ENCODE results near the gene ABCB8.

ABCB8 gene

DNA sequence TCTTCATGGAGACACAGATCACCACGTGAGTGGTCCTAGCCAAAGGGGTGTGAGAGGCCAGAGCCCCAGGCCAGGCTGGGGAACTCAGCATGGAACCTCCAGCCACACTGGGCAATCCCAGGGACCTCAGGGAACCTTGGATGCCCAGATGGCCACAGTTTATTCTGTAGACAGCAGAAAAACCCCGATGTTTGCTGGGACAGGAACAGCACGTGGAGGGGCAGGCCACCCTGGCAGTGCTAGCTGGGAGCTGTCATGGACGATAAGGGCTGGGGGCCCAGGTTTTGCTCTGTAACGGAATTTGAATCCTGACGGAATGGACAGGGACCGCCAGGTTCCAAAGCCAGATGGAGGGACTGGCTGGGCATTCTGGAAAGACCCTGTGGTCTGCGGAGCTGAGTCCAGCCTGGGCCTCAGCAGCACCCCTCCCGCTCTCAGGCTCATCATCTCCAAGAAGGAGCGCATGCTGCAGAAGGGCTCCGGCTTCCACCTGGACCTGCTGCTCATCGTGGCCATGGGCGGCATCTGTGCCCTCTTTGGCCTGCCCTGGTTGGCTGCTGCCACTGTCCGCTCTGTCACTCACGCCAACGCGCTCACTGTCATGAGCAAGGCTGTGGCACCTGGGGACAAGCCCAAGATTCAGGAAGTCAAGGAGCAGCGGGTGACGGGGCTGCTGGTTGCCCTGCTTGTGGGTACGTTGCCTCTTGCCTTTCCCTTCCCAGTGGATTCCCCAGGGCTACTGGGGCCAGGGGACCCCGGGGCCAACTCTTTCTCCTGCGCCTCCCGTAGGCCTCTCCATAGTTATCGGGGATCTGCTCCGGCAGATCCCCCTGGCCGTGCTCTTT lies 46.8 kb downstream of the ABCB8 start:
- DNase-seq (ENCODE audit: low read depth in 2 of 2) = no peak

DNA sequence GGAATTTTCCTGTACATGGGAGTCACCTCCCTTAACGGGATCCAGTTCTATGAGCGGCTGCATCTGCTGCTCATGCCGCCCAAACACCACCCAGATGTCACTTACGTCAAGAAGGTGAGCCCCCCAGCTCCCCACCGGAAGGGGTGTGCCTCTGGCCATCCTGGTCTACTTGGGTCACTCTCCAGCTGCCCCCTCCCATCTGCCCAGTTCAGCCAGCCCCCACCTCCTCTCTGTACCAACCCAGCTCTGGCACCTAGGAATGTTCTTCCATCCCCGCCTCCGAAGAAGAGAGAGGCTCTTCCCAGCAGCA lies 47.4 kb downstream of the ABCB8 start:
- no peak for DNase-seq (ENCODE audit: low read depth in 2 of 2)

DNA sequence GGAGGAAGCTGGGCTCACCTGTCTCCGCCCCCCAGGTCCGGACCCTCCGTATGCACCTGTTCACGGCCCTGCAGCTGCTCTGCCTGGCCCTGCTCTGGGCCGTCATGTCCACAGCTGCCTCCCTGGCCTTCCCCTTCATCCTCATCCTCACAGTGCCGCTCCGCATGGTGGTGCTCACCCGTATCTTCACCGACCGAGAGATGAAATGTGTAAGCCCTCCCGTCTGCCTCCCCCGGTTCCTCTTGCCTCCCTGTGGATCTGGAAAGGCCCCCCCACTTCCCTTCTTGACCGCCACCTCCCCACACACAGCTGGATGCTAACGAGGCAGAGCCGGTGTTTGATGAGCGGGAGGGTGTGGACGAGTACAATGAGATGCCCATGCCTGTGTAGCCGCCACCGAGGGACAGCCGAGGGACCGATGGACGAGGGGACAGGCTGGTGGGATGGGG lies 47.8 kb downstream of the ABCB8 start:
- DNase-seq (ENCODE audit: low read depth in 2 of 2) = no peak

DNA sequence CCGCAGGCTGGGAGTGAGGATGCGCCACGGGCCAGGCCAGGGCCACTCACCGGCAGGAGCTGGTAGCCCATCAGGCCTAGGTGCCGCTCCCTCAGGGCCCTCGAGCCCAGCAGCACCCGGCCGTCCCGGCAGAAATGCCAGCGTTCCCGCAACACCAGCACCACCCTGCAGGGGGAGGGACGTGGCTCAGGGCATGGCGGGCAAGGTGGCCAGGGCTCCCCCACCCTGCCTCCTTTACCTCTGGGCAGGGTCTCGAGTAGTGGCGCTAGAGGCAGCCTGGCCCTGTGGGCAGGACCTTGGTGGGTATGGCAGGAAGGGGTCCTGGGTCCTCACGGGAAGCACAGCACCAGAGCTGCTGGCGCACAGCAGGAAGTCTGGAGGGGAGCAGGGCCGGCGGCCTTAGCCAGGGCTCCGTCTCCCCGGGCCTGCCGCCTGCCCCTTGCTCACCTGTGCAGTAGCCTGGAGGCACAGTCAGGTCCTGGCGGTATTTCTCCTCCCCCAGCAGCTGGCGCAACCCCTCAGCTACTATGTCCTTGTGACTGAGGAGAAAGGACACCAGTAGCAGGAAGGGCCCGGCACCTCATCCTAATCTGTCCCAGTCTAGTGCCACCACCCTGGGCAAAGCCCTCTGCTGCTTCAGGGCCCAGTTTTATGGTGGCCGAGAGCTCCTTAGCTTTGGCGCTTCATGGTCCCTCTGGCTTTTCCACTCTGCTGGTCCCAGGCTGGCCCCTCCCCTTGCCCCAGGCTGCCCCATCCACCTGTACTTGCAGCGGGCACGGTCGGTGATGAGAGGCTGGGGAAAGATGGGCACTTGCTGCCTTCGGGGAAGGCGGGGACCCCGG lies 48.8 kb downstream of the ABCB8 start:
- DNase-seq (ENCODE audit: low read depth in 2 of 2) = no peak

DNA sequence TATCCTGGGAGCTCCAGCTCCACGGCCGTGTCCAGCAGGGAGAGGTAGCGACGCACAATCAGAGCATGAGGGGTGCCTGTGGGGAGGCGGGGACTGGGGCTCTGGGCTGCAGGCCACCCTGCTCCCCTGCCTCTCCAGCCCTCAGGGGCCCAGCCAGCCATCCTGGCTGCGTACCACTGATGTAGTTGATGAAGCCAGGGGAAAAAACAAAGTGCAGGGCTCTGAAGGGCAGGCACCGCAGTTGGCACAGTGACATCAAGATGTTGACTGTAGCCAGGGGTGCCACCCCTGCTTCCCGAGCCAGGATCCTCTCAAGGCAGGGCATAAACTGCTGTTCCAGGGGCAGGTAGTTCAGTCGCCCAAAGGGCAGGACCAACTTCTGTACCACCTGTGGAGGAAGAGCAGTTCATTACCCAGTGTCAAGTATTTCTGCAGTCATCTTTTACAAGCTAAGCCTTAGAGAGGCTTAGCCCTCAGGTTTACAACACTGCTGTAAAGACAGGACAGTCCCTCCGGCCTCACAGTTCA lies 49.5 kb downstream of the ABCB8 start:
- DNase-seq (ENCODE audit: low read depth in 2 of 2) = no peak

DNA sequence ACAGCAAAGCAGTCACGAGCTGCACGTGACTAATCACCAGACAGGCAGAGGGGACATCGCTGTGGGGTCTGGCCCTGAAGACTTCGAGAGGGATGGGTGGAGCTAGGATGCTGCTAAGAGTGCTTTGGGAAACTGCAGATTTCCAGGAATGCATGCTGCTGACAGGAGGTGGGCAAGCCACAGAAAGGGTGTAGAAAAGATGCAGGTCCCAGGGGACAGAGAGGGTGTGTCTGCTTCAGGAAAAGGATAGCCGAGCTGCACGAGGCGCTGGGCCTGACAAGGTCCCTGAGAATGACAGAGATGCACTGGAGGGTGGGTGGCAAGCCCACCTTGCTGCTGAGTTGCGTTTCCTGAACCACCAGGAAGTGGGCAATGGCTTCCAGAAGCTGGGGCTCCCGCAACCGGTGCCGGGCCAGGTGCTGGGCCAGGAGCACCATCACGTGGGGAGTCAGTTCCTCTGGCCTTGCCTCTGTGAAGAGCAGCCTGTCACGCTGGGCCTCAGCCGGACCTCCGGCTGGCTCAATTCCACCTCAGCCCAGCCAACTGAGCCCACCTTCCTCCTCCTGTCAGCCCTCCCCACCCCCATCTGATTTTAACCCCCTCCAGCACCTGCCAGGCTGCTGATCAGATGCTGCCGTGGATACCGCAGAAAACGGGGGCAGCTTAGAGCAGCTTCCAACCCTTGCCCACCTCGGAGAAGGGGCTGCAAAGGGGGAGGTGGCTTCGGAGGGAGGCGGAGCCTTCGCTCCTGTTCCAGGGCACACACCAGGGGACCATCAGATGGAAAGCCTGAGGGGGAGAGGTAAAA lies 50.2 kb downstream of the ABCB8 start:
- no peak for DNase-seq (ENCODE audit: low read depth in 2 of 2)

DNA sequence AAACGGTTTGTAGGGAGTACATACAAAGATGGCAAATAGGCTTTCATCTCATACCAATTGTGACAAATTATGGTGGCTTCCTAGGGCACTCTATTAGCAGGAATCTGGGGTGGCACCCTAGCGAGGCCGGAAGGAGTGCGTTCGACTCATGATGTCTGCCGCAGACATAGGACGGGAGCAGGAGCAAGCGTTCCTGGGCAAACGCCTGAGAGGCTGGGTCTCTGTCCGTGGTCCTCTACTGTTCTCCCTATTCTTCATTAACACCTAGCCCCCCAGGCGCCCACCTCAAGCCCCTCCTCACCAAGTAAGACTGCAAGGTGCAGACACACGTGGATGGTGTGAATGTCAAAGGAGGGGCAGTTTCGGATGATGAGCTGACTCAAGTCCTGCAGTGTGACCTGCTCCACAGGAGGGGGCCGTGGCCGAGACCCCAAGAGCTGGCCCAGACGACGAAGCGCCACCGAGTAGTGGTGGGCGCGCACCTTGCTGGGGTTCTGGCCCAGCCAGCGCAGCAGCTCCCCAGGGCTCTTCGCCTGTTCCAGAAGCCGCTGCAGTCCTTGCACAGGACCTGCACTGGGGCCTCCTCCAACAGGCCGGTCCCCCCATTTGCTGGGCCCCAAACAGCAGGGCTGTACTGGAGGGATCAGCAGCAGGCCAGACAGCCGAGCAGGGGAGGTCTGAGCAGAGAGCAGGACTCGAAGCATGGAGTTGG lies 51.1 kb downstream of the ABCB8 start:
- DNase-seq (ENCODE audit: low read depth in 2 of 2) = no peak

DNA sequence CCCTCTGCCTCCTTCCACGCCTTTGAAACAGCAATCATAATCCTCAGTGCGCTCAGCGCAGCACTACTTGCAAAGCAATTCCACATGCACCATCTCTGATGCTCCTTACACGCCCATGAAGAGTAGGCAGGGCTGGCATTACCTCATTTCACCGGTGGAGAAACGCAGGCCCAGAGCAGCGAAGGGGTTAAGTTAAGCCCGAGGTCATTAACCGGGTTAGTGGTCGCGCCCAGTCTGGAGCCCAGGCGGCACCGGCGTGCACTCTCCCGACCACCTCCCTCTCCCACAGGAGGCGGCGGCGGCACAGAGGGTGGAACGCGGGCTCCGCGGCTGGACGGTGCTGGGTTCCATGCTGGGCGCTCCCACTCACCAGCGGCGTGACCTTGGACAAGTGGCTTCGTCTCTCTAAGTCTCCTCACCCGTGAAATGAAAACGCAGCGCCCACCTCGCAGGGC lies 51.8 kb downstream of the ABCB8 start:
- DNase-seq (ENCODE audit: low read depth in 2 of 2) = no peak

DNA sequence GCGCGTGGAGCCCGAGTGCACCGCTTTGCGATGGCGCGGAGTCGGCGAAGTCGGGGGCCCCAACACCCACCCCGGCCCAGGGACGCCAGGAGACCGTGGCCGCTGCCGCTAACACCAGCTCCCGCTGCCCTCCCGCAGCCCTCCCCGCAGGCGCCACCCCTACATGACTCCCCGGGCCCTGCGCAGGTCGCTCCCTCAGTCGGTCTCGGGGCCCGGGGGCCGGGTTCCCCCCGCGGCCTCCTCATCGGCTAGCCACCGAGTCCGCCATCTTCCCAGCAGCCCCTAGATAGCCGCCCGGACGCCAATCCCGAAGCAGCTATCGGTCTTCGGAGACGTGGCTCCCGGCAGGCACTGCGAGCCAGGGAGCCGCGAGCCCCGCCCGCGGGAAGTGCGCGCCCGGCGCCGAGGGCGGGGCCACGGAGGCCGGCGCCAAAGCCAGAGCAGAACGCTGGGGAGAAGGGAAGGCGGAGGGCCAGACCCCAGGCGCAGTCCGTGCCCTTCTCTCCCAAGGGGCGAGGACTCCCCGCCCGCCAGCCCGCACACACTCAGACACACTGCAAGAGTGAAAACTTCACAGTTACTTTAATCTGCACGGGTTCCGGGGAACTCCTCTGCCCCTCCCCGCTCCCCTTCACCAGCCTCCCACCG lies 52.4 kb downstream of the ABCB8 start, which contains the start of gene FASTK:
Gene FASTK (minus strand): TSS at position 288 of the 648 bp plus-strand sequence. CDS start 43 bp downstream, at position 245.
- DNase-seq (ENCODE audit: low read depth in 2 of 2) = peak; percentile 67 to 68

DNA sequence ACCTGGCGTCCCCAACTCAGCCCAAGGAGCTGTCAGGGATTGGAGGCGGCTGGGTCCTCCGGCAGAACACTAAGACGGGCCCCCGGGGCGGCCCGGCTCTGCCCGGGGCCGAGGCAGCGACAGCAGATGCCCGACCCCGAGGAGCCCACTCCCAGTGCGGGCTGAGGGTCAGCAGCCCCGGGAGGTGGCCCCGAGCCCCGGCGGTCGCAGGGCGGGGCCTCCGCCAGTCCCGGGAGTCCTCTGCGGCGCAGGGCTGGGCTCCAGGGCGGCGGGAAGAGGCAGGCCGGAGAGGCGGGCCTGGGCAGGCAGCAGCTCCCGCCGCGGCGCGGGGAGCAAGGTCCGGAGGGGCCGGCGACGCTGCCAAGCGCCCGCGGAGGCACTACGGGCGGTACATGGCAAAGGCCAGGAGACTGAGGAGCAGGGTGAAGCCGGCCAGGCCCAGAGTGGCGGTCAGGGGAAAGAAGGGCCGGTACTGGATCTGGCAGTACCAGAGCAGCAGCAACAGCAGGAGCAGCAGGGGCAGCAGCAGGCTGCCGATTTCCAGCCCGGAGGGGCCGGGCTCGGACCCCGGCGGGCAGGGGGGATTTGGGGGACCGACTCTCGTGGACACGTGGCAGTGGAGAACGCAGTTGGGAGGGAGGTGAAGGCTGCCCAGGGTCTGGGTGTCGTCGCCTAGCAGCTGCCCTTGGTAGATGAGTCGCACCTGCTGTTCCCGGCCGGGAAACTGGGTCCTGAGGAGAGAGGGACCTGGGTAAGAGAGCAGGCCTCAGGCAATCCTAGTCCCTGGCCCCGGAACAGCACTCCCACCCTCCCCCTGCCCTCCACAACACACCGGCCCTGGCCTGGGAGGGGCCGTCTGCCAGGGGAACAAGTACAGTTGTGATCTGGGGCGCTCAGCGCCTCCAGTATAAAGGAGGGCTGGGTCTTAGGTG lies 53.2 kb downstream of the ABCB8 start:
- no peak for DNase-seq (ENCODE audit: low read depth in 2 of 2)

DNA sequence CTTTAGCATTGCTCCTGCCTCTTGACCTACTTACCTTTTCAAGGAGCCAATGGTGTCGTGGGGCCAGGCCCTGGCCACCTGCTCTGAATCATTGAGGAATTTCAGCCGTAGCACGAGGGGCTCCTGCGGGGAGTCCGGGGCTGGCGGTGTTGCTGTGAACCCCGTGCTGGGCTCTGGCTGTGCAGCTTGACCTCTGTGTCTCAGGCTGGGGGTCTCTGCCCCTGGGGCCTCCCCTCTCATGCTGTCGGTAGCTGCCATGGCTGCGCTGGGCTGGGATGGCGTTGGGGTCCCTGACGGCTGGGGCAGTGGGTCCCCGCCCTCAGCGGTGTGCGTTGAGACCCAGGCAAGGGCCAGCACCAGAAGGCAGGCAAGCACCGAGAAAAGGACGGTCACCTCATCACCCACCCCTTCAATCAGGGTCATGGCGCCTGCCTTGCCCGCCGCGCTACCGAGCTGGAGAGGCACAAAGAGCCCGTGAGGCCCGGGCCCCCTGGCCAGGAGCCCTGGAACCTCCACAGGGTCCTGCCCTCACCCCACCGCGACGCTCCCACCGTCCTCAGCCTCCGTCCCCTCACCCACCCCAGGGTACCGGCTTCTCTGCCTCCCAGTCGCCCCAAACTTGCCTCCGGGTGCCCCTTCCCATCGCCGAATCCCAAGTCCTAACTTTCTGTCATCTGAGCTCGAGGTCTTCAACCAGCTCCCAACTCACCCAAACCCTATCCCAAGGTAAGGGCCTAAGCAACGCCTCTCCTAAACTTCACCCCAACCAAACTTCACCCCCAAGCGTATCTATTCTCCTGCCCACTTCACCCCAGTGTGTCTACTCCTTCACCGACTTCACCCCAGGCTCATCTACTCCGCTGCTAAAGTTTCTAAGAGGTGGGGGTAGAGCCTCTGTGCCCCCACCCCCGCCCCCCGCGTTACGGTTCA lies 54.2 kb downstream of the ABCB8 start:
- no peak for DNase-seq (ENCODE audit: low read depth in 2 of 2)

DNA sequence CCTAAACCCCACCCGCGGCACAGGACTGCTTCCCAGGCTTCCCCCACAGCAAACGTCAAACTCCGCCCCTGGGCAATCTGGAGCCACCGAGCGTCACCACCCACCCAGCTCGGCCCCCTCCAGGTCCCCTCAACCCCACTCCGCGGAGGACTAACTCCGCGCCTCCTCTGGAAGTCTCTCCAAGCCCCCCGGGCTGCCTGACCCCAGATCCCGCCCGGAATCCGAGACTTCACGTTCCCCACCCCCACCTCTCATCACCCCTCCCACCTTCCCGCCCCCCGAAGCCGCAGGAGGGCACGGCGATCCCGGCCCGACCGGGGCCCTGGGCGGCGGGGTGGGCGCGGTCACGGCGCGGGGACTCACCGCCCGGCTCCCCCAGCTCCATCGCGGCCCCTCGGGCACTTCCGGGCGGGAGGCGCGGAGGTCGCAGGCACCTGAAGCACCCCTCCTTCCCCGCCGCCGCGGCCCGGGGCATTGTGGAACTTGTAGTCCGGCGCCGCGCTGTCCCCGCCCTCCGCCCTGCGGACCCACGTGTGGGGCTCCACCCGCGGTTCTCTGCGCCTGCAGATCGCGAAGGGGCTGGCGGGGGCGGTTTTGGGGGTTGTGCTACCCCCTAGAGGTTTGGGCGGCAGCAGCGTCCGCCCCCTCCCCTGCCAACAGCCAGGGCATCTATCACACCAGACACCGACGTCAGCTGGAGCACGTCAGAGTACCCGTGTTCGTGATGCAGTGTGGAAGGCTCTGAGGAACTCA lies 55.0 kb downstream of the ABCB8 start, which contains the start of gene TMUB1:
Gene TMUB1 (minus strand): TSS at position 423 of the 753 bp plus-strand sequence. CDS start 930 bp downstream, outside the sequence.
- peak; percentile 64 to 66 for DNase-seq (ENCODE audit: low read depth in 2 of 2)

DNA sequence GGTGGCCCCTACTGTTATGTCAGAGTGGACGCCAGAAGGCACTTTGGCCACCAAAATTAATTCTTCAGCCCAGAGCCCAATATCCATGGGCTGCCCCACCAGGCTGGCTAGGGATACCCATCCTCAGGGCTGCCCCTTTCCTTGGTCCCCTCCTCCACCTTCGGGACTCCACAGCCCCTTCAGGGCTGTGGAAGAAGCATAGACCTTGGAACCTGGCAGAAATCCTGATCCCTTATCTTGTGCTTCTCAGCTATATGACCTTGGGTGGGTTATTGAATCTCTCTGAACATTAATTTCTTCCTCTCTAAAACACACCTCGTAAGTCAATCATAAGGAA lies 55.5 kb downstream of the ABCB8 start:
- DNase-seq (ENCODE audit: low read depth in 2 of 2) = no peak

DNA sequence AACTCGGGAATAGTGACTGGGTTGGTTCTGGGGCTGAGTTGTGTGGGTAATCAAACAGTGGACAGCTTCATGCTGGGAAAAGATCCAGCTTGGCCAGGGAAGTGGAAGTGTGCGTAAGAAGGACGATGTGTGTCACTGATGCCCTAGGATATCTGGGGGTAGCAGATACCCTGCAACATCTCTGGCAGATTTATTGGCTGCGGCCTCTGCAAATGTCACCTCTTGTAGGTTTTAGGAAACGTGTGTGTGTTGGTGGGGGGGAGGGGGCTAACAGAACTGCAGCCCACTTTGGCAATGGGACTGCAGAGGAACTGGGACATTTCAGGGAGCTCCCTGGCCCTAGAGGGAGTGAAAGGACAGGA lies 57.1 kb downstream of the ABCB8 start:
- no peak for DNase-seq (ENCODE audit: low read depth in 2 of 2)

DNA sequence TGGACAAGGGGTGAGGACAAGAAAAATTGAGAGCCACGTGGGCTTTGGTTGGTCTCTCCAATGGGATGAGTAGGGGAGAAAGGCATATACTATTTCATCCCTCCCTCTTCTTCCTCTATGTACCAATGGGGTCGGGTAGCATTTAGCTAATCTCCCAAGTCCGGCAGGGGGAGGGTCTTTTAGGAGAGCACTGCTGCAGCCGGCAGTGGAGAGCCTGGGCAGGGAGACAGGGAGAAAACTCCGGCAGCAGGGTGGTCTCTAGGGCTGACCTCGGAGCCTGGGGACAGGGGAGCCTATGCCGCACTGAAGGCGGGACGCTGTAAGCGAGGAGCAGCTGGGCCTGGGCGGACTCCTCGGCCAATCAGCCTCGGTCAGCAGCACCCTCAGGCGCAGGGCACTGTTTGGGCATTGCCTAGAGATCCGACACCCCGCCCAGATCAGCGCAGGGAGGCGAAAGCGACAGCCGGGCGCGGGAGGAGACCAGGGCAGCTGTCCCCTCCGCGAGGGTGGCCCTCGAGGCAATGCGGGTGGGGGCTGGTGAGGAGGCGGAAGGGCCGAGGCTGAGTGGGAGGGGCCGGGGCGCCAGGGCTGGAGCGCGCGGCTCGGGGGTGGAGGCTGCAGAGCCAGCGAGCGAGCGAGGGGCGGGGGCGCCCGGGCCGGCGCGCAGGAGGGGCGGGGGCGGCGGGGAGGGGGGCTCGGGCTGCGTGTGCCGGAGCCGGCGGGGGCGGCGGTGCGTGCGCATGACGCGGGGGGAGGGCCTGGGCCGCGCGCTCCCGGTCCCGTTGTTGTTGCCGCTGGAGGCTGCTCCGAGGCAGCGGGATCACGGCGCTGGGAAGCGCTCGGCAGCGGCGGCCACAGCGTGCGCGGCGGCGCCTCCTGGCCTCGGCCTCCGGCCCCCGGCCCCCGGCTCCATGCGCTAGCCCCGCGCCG lies 57.7 kb downstream of the ABCB8 start, which contains the start of gene AGAP3:
Gene AGAP3 (plus strand): TSS at position 785 of the 930 bp plus-strand sequence. CDS start 267 bp downstream, outside the sequence.
- DNase-seq (ENCODE audit: low read depth in 2 of 2) = no peak

DNA sequence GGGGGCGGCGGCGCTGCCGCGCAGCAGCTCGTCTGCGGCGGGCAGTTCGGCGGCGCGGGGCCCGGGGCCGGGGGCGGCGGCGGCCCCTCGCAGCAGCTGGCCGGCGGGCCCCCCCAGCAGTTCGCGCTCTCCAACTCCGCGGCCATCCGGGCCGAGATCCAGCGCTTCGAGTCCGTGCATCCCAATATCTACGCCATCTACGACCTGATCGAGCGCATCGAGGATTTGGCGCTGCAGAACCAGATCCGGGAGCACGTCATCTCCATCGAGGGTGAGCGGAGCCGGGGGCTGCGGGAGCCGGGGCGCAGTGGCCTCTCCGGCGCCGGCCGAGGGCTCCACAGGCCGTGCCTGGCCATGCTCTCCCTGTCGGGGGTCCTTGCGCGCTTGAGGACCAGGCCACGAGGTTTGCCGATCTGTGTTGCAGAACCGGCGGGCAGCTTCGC lies 58.6 kb downstream of the ABCB8 start:
- DNase-seq (ENCODE audit: low read depth in 2 of 2) = no peak

Data from stimulated activated CD8-positive, alpha-beta memory T cell treated with anti-CD3 and anti-CD28 coated beads, Interleukin-7, amount 100 ng/mL, for 1 hour (primary cell).